NCI-H345 treated with DMSO at 0.1 percent for 48 hours (cell line): ENCODE data around the gene PCSK6.
"Not testable (repeated sequence)": the region's sequence is repeated elsewhere in the genome, so short reads cannot be mapped to it uniquely, and the experiment has no call there.

Experiments used
- DNase-seq: peaks from one replicate; lab custom pipeline; 2025; ENCODE audit not compliant: unreplicated experiment; lab: John Stamatoyannopoulos, UW

Gene PCSK6

GRCh38 chr15:101463696-101464095 is 25.8 kb downstream of the PCSK6 start:
- DNase-seq: not testable (repeated sequence)

- no peak for DNase-seq
Measured at GRCh38 chr15:101463270-101463669, 26.2 kb downstream of the PCSK6 start.

- no peak for DNase-seq
Measured at GRCh38 chr15:101461097-101461496, 28.4 kb downstream of the PCSK6 start.

GRCh38 chr15:101459579-101460300 is 29.8 kb downstream of the PCSK6 start:
- DNase-seq: no peak

GRCh38 chr15:101458908-101459578 is 30.5 kb downstream of the PCSK6 start:
- no peak for DNase-seq

GRCh38 chr15:101458158-101458900 is 31.2 kb downstream of the PCSK6 start:
- DNase-seq: no peak

GRCh38 chr15:101457696-101458095 is 31.8 kb downstream of the PCSK6 start:
- DNase-seq: no peak

GRCh38 chr15:101456057-101456739 is 33.3 kb downstream of the PCSK6 start:
- no peak for DNase-seq

GRCh38 chr15:101455291-101456025 is 34.0 kb downstream of the PCSK6 start:
- DNase-seq: no peak

- not testable (repeated sequence) for DNase-seq
Measured at GRCh38 chr15:101454781-101455180, 34.7 kb downstream of the PCSK6 start.

- DNase-seq: no peak
Measured at GRCh38 chr15:101454365-101454764, 35.1 kb downstream of the PCSK6 start.

GRCh38 chr15:101453123-101454120 is 36.1 kb downstream of the PCSK6 start:
- DNase-seq: no peak

- no peak for DNase-seq
Measured at GRCh38 chr15:101452572-101452971, 36.9 kb downstream of the PCSK6 start.

- no peak for DNase-seq
Measured at GRCh38 chr15:101451846-101452245, 37.7 kb downstream of the PCSK6 start.

- DNase-seq: no peak
Measured at GRCh38 chr15:101451266-101451799, 38.2 kb downstream of the PCSK6 start.

- no peak for DNase-seq
Measured at GRCh38 chr15:101450403-101451265, 38.9 kb downstream of the PCSK6 start.

- no peak for DNase-seq
Measured at GRCh38 chr15:101449471-101450402, 39.8 kb downstream of the PCSK6 start.
